Testis (tissue), 3 donors: ENCODE results near the gene DPEP1. TPM values are rescaled to one million over a fixed set of nuclear protein-coding genes. Genes with fewer than 3 reads are reported as not detected.
"Not testable (repeated sequence)": the region's sequence is repeated elsewhere in the genome, so short reads cannot be mapped to it uniquely, and the experiment has no call there.

Experiments used
- DNase-seq: peaks from one replicate; pipeline ENCODE4 v3.0.0-alpha.2; 2019
- H3K27ac ChIP-seq, 2 donors: fragments of 200-600 bp; sonication (generic); one replicate each; pipeline ENCODE4 v1.5.1; 2019
- H3K27me3 ChIP-seq: fragments of 200-600 bp; sonication (generic); one replicate; pipeline ENCODE4 v1.5.1; 2019
- H3K36me3 ChIP-seq: fragments of 200-600 bp; sonication (generic); one replicate; pipeline ENCODE4 v1.5.1; 2017; ENCODE audit warnings: low read depth; ENCODE audit errors: missing control alignments
- H3K4me1 ChIP-seq: fragments of 200-600 bp; sonication (generic); one replicate; pipeline ENCODE4 v1.5.1; 2019
- H3K4me3 ChIP-seq, 2 donors: fragments of 200-600 bp; sonication (generic); one replicate each; pipeline ENCODE4 v1.5.1; 2017 to 2019
- H3K9me3 ChIP-seq: fragments of 200-600 bp; sonication (generic); one replicate; pipeline ENCODE4 v1.5.1; 2017
- POLR2A ChIP-seq: fragments of 450-650 bp; IDR thresholded peaks from one replicate; pipeline ENCODE4 v1.6.1; 2017; ENCODE audit warnings: antibody characterized with exemption, mild to moderate bottlenecking, moderate library complexity
- WGBS, 2 donors: methylation state at CpG; one replicate each; pipeline ENCODE4 v1.1.5; 2018; 5-methylcytosine and 5-hydroxymethylcytosine counted together
- intact Hi-C: fragments of 100-400 bp; cut with DNase I; formaldehyde crosslinking; loops from one replicate; pipeline ENCODE4 v1.15.1; 2023; ENCODE audit warnings: low total_unique reads
- polyA plus RNA-seq: library from polyadenylated mRNA; stranded (reverse); fragments of 350-450 nt; fragmentation: Illumina TruSeq; extraction: RNeasy Lipid Tissue Mini Kit (QIAGEN cat#74804); gene quantifications from one replicate; pipeline ENCODE4 v1.2.3, GENCODE V29; 2014; ENCODE audit warnings: low read depth, low replicate concordance; ENCODE audit not compliant: insufficient read depth
- total RNA-seq, 2 donors: library from RNA; depleted of rRNA; stranded (reverse); fragments of >200 nt; gene quantifications; one replicate each; pipeline ENCODE4 v1.2.3, GENCODE V29; 2016
- TF ChIP-seq, protein P1 (sequence below), 3 experiments: fragments of 450-650 bp in 2 of 3; fragments of 200-600 bp in 1 of 3; sonication (generic) in 1 of 3; IDR thresholded peaks; one replicate each; pipeline ENCODE4 v1.5.1; 2016 to 2019; ENCODE audit warnings: antibody characterized with exemption in 3 of 3, mild to moderate bottlenecking in 2 of 3, moderate library complexity in 1 of 3

The DPEP1 gene
- total and polyA plus RNA-seq, 3 donors from 2014 or later: 105 to 256 (median 125) TPM

DNA sequence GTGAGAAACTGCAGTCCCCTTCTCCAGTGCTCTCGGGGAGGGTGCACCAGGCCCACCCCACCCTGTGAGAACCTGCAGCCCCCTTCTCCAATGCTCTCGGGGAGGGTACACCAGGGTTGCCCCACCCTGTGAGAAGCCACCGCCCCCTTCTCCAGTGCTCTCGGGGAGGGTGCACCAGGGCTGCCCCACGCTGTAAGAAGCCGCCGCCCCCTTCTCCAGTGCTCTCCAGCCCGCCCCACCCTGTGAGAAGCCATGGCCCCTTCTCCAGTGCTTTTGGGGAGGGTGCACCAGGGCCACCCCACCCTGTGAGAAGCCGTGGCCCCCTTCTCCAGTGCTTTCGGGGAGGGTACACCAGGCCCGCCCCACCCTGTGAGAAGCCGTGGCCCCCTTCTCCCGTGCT, 56.3 kb downstream of the DPEP1 start:
- DNase-seq: no peak
- H3K9me3 ChIP-seq: no peaks in the 10 kb centered on the region
- 94 to 99% methylated on average over 5 to 7 of the region's 13 CpGs for WGBS, 2 donors
- no peak overlapping the region for H3K27ac ChIP-seq
- intact Hi-C loops: no loop called here
- no peak overlapping the region for H3K4me3 ChIP-seq
- no peaks in the 10 kb centered on the region for H3K27me3 ChIP-seq
- no peaks in the 10 kb centered on the region for H3K36me3 ChIP-seq
- TF ChIP-seq, protein P1, sequence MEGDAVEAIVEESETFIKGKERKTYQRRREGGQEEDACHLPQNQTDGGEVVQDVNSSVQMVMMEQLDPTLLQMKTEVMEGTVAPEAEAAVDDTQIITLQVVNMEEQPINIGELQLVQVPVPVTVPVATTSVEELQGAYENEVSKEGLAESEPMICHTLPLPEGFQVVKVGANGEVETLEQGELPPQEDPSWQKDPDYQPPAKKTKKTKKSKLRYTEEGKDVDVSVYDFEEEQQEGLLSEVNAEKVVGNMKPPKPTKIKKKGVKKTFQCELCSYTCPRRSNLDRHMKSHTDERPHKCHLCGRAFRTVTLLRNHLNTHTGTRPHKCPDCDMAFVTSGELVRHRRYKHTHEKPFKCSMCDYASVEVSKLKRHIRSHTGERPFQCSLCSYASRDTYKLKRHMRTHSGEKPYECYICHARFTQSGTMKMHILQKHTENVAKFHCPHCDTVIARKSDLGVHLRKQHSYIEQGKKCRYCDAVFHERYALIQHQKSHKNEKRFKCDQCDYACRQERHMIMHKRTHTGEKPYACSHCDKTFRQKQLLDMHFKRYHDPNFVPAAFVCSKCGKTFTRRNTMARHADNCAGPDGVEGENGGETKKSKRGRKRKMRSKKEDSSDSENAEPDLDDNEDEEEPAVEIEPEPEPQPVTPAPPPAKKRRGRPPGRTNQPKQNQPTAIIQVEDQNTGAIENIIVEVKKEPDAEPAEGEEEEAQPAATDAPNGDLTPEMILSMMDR (IDR thresholded peaks at IDR 0.05): no peak
- TF ChIP-seq POLR2A: no peak
- H3K4me1 ChIP-seq: no peaks in the 10 kb centered on the region

DNA sequence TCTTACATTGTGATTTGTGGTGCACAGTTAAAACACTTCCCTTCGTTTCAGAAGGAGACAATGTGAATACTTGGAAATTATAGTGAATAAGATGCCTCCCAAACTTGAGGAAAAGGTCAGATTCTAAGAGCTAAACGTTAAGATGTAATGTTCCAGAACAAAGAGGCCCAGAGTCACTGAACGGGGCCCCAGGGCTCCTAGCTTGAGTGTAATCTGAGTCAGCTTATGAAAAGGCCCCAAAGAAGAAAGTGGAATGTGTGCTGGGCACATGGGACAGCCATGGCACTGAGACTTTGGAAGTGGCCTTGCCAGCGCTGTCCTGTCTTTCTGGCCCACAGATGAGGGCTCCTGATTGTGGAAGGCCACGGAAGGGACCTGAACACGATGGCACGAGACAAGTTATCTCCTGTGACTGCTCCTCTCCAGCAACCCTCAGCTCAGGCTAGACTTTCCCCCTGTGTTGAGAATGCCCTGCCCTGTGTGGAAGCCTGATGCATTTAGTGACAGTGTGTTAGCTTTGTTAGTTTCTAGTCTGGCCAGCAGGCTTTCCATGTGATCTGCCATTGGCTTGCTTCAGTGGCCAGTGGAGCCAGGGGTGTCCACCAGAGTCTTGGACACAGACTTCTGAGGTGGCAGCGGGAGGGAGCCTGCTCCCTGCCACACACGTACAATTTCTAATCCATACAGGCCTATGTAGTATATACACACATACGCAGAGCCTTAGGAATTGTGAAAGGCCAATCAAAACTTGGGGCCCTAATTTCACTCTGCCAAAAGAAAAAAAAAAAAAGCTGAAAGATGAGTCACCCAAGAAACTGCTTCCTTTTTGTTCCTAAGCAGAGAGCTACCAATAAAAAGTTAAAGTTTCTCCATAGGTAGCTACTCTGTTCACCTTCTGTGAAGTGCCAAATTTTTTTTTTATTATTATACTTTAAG, 57.3 kb downstream of the DPEP1 start:
- intact Hi-C loops: no loop called here
- 85 to 86% methylated on average over 10 of the region's 10 CpGs for WGBS, 2 donors
- H3K36me3 ChIP-seq: no peaks in the 10 kb centered on the region
- no peak for TF ChIP-seq POLR2A
- TF ChIP-seq, protein P1 (IDR thresholded peaks at IDR 0.05): no peak
- no peaks in the 10 kb centered on the region for H3K9me3 ChIP-seq
- no peaks in the 10 kb centered on the region for H3K27me3 ChIP-seq
- H3K27ac ChIP-seq: no peak overlapping the region
- no peak overlapping the region for H3K4me3 ChIP-seq
- no peak for DNase-seq
- no peaks in the 10 kb centered on the region for H3K4me1 ChIP-seq

DNA sequence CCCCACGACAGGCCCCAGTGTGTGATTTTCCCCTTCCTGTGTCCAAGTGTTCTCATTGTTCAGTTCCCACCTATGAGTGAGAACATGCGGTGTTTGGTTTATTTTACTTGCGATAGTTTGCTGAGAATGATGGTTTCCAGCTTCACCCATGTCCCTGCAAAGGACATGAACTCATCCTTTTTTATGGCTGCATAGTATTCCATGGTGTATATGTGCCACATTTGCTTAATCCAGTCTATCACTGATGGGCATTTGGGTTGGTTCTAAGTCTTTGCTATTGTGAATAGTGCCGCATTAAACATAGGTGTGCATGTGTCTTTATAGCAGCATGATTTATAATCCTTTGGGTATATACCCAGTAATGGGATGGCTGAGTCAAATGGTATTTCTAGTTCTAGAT, 58.1 kb downstream of the DPEP1 start:
- H3K27me3 ChIP-seq, DNase-seq, H3K9me3 ChIP-seq, intact Hi-C loops, H3K4me3 ChIP-seq, H3K27ac ChIP-seq, H3K36me3 ChIP-seq, H3K4me1 ChIP-seq: not testable (repeated sequence)
- WGBS, 2 donors: 87 to 97% methylated on average over 4 of the region's 4 CpGs

DNA sequence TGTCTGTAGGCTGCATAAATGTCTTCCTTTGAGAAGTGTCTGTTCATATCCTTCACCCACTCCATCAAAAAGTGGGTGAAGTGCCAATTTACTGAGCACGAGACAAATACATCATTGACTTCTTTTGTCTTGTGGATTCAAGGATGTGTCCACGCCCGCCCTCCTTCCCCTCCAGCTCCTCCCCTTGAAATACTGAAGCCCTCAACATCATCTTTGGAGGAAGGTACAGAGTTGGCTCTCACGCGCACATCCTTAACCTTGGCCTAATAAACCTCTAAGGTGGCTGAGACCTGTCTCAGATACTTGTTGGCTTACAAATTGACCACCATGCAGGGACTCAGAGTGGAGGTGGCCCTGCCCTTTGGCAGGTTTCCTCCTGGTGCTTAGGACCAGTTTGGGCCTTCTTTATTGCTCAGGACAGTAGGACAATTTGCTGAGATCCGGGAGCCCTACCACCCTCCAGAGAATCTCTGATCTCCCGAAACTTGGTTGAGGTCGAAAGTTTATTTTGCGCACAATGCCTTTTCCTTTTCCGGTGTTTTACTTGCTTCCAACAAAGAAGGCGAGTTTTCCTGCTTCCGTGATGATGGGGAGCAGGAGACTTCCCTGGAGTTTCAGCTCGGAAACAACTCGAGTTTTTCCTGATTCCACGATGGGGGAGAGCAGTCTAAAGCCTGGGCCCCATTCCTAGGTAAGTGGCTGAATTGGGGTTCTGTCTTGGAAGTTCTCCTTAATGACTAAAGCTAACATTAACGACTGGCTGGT, 58.9 kb downstream of the DPEP1 start:
- no peak overlapping the region for H3K27ac ChIP-seq
- intact Hi-C loops: no loop called here

DNA sequence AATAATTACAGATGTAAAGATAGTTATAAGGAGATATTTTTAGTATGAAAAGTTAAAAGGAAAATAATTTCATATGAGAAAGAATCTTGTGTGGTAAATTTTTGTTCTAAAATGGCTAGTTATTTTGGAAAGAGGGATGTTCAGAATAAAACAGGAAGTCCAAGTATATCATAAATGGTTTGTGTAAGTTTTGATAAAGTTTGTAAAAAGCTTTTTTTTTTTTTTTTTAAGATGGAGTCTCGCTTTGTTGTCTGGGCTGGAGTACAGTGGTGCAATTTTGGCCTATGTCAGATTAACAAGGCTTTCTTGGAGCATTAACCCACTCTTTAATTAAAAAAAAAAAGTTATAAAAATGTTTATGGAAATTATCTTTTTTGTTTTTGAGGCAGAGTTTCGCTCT, 64.8 kb downstream of the DPEP1 start:
- no peaks in the 10 kb centered on the region for H3K27me3 ChIP-seq
- TF ChIP-seq, protein P1 (IDR thresholded peaks at IDR 0.05): no peak
- TF ChIP-seq POLR2A: no peak
- DNase-seq: no peak
- no peaks in the 10 kb centered on the region for H3K4me1 ChIP-seq
- no peaks in the 10 kb centered on the region for H3K36me3 ChIP-seq
- no peak overlapping the region for H3K4me3 ChIP-seq
- 93 to 94% methylated on average over 2 of the region's 2 CpGs for WGBS, 2 donors
- intact Hi-C loops: no loop called here
- no peaks in the 10 kb centered on the region for H3K9me3 ChIP-seq
- no peak overlapping the region for H3K27ac ChIP-seq

More for the DNA sequence above, 58.9 kb downstream of the DPEP1 start:
- H3K4me1 ChIP-seq: no peaks in the 10 kb centered on the region
- no peaks in the 10 kb centered on the region for H3K27me3 ChIP-seq
- no peaks in the 10 kb centered on the region for H3K36me3 ChIP-seq
- DNase-seq: no peak
- WGBS, 2 donors: 84 to 91% methylated on average over 16 of the region's 16 CpGs
- TF ChIP-seq, protein P1 (IDR thresholded peaks at IDR 0.05): no peak
- TF ChIP-seq POLR2A: no peak
- no peak overlapping the region for H3K4me3 ChIP-seq
- H3K9me3 ChIP-seq: no peaks in the 10 kb centered on the region
